GM12874 (cell line): Measurements from ENCODE around the gene CERS3.

Experiments
- TF ChIP-seq, protein P1 (sequence below): IDR thresholded peaks from 2 replicates; pipeline ENCODE4 v1.5.1; 2011; ENCODE audit warnings: low read depth, mild to moderate bottlenecking, control low read depth, low read length, moderate library complexity; ENCODE audit not compliant: insufficient read depth

CERS3 gene

GRCh38 chr15:100426937-100427336 is 101.8 kb downstream of the CERS3 start:
- TF ChIP-seq, protein P1, sequence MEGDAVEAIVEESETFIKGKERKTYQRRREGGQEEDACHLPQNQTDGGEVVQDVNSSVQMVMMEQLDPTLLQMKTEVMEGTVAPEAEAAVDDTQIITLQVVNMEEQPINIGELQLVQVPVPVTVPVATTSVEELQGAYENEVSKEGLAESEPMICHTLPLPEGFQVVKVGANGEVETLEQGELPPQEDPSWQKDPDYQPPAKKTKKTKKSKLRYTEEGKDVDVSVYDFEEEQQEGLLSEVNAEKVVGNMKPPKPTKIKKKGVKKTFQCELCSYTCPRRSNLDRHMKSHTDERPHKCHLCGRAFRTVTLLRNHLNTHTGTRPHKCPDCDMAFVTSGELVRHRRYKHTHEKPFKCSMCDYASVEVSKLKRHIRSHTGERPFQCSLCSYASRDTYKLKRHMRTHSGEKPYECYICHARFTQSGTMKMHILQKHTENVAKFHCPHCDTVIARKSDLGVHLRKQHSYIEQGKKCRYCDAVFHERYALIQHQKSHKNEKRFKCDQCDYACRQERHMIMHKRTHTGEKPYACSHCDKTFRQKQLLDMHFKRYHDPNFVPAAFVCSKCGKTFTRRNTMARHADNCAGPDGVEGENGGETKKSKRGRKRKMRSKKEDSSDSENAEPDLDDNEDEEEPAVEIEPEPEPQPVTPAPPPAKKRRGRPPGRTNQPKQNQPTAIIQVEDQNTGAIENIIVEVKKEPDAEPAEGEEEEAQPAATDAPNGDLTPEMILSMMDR, result no peak

GRCh38 chr15:100405179-100405578 is 123.6 kb downstream of the CERS3 start:
- TF ChIP-seq, protein P1, result no peak

DNA sequence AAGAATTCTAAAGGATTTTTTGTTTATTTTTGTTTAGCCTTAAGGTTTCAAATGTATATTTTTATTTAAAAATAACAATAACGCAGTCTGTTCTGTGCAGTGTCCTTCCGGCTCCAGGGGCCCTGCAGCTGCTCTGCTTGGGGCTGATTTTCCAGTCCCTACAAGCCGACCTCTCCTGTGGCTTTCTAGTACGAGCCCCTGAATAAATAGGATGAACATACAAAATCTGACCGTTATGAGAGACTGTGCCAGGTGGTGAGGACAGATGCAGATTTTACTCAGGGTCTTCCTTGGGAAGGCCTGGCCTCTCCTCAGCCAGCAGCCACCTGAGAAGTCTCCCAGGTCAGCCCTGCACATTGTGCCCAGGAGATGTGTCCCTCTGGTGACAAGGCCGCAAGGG is 127.8 kb downstream of the CERS3 start:
- TF ChIP-seq, protein P1, result no peak

- TF ChIP-seq, protein P1, result no peak
Measured at GRCh38 chr15:100394736-100395440, 133.9 kb downstream of the CERS3 start.

GRCh38 chr15:100393008-100393407 is 135.7 kb downstream of the CERS3 start:
- TF ChIP-seq, protein P1, result no peak

- TF ChIP-seq, protein P1, result no peak
Measured at GRCh38 chr15:100385300-100386050, 143.3 kb downstream of the CERS3 start.

GRCh38 chr15:100384108-100384410 is 144.7 kb downstream of the CERS3 start:
- TF ChIP-seq, protein P1, result no peak
